Activated T-cell treated with anti-CD3 and anti-CD28 coated beads, Interleukin-2, amount 50 U/mL, for 4 hours (primary cell): ENCODE measurements around the gene ADAMTS7. TPM values are rescaled to one million over a fixed set of nuclear protein-coding genes. Genes with fewer than 3 reads are reported as not detected.
"Not testable (repeated sequence)": the region's sequence is repeated elsewhere in the genome, so short reads cannot be mapped to it uniquely, and the experiment has no call there.

Experiments used
- ATAC-seq, 2 donors: fragments of 200-7000 bp; cut with Tn5 transposase; one replicate each; pipeline ENCODE4 v1.10.0; 2021
- DNase-seq: peaks from one replicate; pipeline ENCODE4 v3.0.0-alpha.2; 2020
- H3K27me3 Mint-ChIP-seq: one replicate; pipeline ENCODE4 v1.8.0; 2021; ENCODE audit warnings: low read depth, mixed read lengths
- H3K36me3 Mint-ChIP-seq: one replicate; pipeline ENCODE4 v1.8.0; 2022; ENCODE audit warnings: mixed read lengths; ENCODE audit not compliant: insufficient read depth
- H3K4me1 Mint-ChIP-seq: one replicate; pipeline ENCODE4 v1.8.0; 2021; ENCODE audit warnings: low read depth, mixed read lengths
- H3K4me3 Mint-ChIP-seq: one replicate; pipeline ENCODE4 v1.8.0; 2021; ENCODE audit warnings: mild to moderate bottlenecking, moderate library complexity, mixed read lengths
- H3K9me3 Mint-ChIP-seq: one replicate; pipeline ENCODE4 v1.8.0; 2021; ENCODE audit warnings: mixed read lengths
- total RNA-seq, 3 donors: library from RNA; stranded (reverse); gene quantifications; one replicate each; pipeline ENCODE4 v1.2.1, GENCODE V29; 2021

The ADAMTS7 gene
- total RNA-seq, 3 donors from 2014 or later: 0.10 to 0.24 (median 0.13) TPM

GRCh38 chr15:78750974-78751601 lies 60.2 kb downstream of the ADAMTS7 start:
- DNase-seq: peak; percentile 87
- H3K36me3 Mint-ChIP-seq, H3K4me1 Mint-ChIP-seq, H3K27me3 Mint-ChIP-seq, H3K9me3 Mint-ChIP-seq: not testable (repeated sequence)
- ATAC-seq: peak; percentile 99 to 100
- peak overlapping the region; percentile 12 for H3K4me3 Mint-ChIP-seq

DNA sequence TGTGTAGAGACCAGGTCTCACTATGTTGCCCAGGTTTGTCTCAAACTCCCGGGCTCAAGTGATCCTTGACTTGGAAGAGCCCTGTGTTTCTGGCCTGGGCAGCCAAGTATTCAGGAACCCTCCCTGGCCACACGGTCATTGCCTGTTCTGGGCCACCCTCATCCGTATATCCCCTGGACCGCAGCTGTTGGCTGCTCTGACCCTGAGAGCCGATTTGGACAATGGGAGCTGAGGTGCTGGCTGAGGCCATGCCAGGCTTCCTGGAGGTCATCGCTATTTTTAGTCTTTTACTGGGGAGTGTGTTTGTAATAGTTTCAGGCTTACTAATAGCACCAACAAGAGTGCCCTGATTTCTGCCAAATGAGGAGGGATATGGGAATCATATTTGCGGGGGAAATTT lies 60.7 kb downstream of the ADAMTS7 start:
- H3K4me1 Mint-ChIP-seq: peaks cover 5% of the 10 kb centered on the region
- DNase-seq (no peak), ATAC-seq (no peak)
- H3K9me3 Mint-ChIP-seq: no peaks in the 10 kb centered on the region
- H3K36me3 Mint-ChIP-seq: no peaks in the 10 kb centered on the region
- peak overlapping the region; percentile 12 for H3K4me3 Mint-ChIP-seq
- H3K27me3 Mint-ChIP-seq: no peaks in the 10 kb centered on the region

DNA sequence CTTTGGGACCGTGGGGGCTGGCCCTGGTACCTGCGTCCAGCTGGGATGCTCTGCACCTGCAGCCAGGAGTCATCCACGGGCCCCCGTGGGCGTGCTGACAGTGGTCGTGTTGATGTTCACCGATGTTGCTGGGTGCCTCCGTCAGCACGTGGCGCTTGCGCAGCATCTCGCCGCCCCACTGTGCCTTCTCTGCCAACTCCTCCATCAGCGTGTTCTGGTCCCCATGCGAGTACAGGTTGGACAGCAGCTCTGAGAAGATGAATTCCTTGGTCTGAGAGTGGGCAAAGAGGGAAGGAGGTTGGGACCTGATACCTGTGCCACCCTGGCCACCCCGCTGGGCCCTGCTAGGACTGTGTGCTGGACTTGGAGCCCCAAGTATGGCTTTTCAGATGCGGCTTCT lies 61.4 kb downstream of the ADAMTS7 start:
- H3K4me3 Mint-ChIP-seq: no peak overlapping the region
- no peaks in the 10 kb centered on the region for H3K27me3 Mint-ChIP-seq
- H3K4me1 Mint-ChIP-seq: peaks cover 5% of the 10 kb centered on the region
- no peaks in the 10 kb centered on the region for H3K9me3 Mint-ChIP-seq
- no peaks in the 10 kb centered on the region for H3K36me3 Mint-ChIP-seq
- DNase-seq: no peak
- ATAC-seq: no peak

DNA sequence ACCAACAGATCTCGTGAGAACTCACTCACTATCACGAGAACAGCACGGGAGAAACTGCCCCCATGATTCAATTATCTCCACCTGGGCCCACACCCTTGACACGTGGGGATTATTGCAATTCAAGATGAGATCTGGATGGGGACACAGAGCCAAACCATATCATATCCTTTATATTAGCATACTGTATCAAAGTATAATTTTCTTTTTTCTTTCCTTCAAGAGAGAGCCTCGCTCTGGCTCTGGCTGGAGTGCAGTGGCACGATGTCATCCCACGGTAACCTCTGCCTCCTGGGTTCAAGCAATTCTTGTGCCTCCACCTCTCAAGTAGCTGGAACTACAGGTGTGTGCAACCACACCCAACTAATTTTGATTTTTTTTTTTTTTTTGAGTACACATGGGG lies 63.4 kb downstream of the ADAMTS7 start:
- not testable (repeated sequence) for H3K27me3 Mint-ChIP-seq, H3K4me1 Mint-ChIP-seq, ATAC-seq, DNase-seq, H3K36me3 Mint-ChIP-seq, H3K9me3 Mint-ChIP-seq, H3K4me3 Mint-ChIP-seq

- not testable (repeated sequence) for H3K4me1 Mint-ChIP-seq, DNase-seq, H3K9me3 Mint-ChIP-seq, H3K36me3 Mint-ChIP-seq, H3K4me3 Mint-ChIP-seq, H3K27me3 Mint-ChIP-seq
- ATAC-seq: peak in 1 of 2 donors; percentile 32
Observed at GRCh38 chr15:78741674-78742073, 69.6 kb downstream of the ADAMTS7 start.

DNA sequence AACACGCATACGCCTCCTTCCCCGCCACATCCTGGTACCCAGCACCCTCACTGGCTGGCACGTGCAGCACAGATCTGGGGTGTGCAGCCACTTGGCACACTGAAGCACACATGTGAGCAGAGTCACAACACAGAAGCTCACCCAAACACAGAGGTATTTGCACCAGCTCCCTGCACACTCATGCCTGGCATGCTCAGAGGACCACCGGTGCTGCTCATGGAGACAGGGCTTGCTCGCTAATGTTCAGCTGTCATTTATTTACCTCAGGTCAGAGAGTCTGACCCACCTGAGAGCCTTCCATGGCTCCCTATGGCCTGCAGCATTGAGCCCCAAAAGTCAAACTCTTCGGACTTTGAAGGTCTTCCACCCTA lies 70.4 kb downstream of the ADAMTS7 start:
- no peaks in the 10 kb centered on the region for H3K9me3 Mint-ChIP-seq
- no peak overlapping the region for H3K4me3 Mint-ChIP-seq
- peaks cover 3% of the 10 kb centered on the region for H3K27me3 Mint-ChIP-seq
- H3K4me1 Mint-ChIP-seq: no peaks in the 10 kb centered on the region
- DNase-seq (no peak), ATAC-seq (no peak)
- no peaks in the 10 kb centered on the region for H3K36me3 Mint-ChIP-seq

GRCh38 chr15:78739996-78740903 lies 71.0 kb downstream of the ADAMTS7 start:
- H3K4me1 Mint-ChIP-seq: no peaks in the 10 kb centered on the region
- H3K9me3 Mint-ChIP-seq: no peaks in the 10 kb centered on the region
- no peaks in the 10 kb centered on the region for H3K36me3 Mint-ChIP-seq
- H3K4me3 Mint-ChIP-seq: no peak overlapping the region
- ATAC-seq (peak; percentile 69 to 78), DNase-seq (peak; percentile 31)
- H3K27me3 Mint-ChIP-seq: peaks cover 3% of the 10 kb centered on the region

DNA sequence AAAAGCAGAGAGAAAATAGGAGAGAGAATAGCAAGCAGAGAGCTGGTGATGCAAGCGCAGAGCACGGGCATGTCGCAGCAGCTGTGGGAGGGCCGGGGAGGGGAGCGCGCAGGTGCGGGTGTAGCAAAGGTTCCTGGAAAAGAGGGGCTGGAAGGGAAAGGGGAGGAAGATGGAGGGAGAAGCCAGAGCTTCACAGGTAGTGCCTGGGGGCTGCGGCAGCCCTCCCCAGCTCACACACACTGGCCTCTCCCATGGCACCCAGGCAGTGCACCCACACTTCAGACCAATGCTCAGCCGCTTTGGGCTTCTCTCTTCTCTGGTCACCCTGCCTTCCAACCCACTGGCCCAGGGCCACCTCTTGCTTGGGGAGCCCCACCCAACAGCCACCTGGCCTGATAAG lies 72.1 kb downstream of the ADAMTS7 start:
- Mint-ChIP-seq H3K27me3 (peaks cover 5% of the 10 kb centered on the region), H3K4me3 (no peak overlapping the region), H3K4me1 (no peaks in the 10 kb centered on the region), H3K9me3 (no peaks in the 10 kb centered on the region), H3K36me3 (no peaks in the 10 kb centered on the region)
- ATAC-seq (no peak), DNase-seq (no peak)

- peak; percentile 41 for DNase-seq
- H3K9me3 Mint-ChIP-seq, H3K27me3 Mint-ChIP-seq, H3K4me1 Mint-ChIP-seq, H3K36me3 Mint-ChIP-seq, H3K4me3 Mint-ChIP-seq: not testable (repeated sequence)
- peak; percentile 64 to 72 for ATAC-seq
Observed at GRCh38 chr15:78737931-78738558, 73.2 kb downstream of the ADAMTS7 start.

DNA sequence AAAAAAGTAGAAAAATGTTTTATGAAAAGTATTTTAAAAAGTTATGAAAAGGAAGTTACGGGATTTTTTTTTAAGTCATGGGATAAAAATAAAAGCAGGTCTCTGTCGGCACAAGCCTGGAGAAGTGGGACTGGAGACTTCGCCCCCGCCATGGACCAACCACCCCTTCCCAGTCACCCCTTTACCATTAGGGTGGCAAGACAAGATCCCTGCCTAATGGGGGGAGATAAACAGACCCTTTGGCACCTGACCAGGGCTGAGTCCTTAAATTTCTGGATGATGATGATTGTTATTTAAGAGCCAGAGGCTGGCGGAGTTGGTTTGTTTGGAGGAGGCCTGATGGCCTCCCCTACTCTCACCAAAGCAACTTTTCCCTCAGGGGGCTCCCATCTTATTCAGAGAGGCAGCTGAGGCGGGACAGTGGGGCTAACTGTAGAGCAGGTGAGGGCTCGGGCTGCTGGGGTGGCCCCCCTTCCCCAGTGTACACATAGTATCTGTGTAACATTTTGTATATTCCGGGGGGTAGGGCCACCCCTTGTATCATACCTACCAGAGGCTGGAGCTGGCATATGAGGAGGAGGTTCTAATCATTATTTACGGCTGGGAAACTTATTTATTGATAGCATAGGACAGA lies 74.0 kb downstream of the ADAMTS7 start:
- Mint-ChIP-seq H3K36me3 (no peaks in the 10 kb centered on the region), H3K27me3 (peaks cover 9% of the 10 kb centered on the region), H3K9me3 (no peaks in the 10 kb centered on the region), H3K4me1 (no peaks in the 10 kb centered on the region), H3K4me3 (no peak overlapping the region)
- ATAC-seq (no peak), DNase-seq (no peak)

GRCh38 chr15:78736286-78736685 lies 75.0 kb downstream of the ADAMTS7 start:
- H3K27me3 Mint-ChIP-seq, H3K36me3 Mint-ChIP-seq, H3K9me3 Mint-ChIP-seq, ATAC-seq, H3K4me3 Mint-ChIP-seq, H3K4me1 Mint-ChIP-seq, DNase-seq: not testable (repeated sequence)

GRCh38 chr15:78734451-78735064 lies 76.7 kb downstream of the ADAMTS7 start:
- H3K4me3 Mint-ChIP-seq: no peak overlapping the region
- peaks cover 12% of the 10 kb centered on the region for H3K27me3 Mint-ChIP-seq
- no peak for DNase-seq
- no peak for ATAC-seq
- no peaks in the 10 kb centered on the region for H3K4me1 Mint-ChIP-seq
- no peaks in the 10 kb centered on the region for H3K36me3 Mint-ChIP-seq
- no peaks in the 10 kb centered on the region for H3K9me3 Mint-ChIP-seq

- H3K27me3 Mint-ChIP-seq: peaks cover 9% of the 10 kb centered on the region
- H3K4me1 Mint-ChIP-seq: no peaks in the 10 kb centered on the region
- no peaks in the 10 kb centered on the region for H3K9me3 Mint-ChIP-seq
- DNase-seq (no peak), ATAC-seq (no peak)
- H3K36me3 Mint-ChIP-seq: no peaks in the 10 kb centered on the region
- no peak overlapping the region for H3K4me3 Mint-ChIP-seq
Observed at GRCh38 chr15:78732634-78733033, 78.6 kb downstream of the ADAMTS7 start.

DNA sequence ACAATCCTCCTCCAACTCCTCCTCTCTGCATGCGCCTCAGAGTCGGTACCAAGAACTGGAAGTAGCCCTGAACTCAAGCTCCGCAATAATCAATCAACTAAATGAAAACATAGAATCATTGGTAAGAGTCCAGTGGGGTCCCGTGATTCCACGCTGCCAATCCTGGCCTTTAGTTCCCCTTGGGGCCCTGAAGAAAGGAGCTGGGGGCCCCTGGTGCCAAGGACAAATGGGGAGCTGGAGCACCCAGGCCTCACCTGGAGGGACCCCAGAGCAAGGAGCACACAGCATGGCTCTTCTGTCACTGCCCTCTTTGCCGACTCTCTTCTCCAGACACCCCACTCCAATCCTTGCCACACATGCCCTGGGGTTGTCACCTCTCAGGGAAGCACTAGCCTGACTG lies 80.3 kb downstream of the ADAMTS7 start:
- Mint-ChIP-seq H3K36me3 (no peaks in the 10 kb centered on the region), H3K4me3 (no peak overlapping the region), H3K4me1 (no peaks in the 10 kb centered on the region), H3K9me3 (no peaks in the 10 kb centered on the region), H3K27me3 (peaks cover 9% of the 10 kb centered on the region)
- DNase-seq (no peak), ATAC-seq (no peak)
